K562 (cell line): ENCODE measurements around the gene HDHD3. TPM values are rescaled to one million over a fixed set of nuclear protein-coding genes. Genes with fewer than 3 reads are reported as not detected.

Source experiments
- ATAC-seq: fragments of 200-7000 bp; cut with Tn5 transposase; 3 replicates; pipeline ENCODE4 v1.9.1; 2020; ENCODE audit warnings: moderate library complexity
- BruUV-seq: library from RNA; stranded (reverse); fragments of 400-500 nt; replicated peaks from 2 replicates; lab custom pipeline; 2021; lab: Mats Ljungman, UMichigan
- CTCF ChIA-PET: fragments of 300-600 bp; formaldehyde crosslinking; extraction: SDS; loops from one replicate; lab custom pipeline; 2021; ENCODE audit warnings: low intra/inter-chr PET ratio; lab: Yijun Ruan, JAX
- POLR2A ChIA-PET: fragments of 300-600, 350-650 bp; sonication (Branson Sonifier 250); formaldehyde crosslinking; extraction: SDS; loops from one replicate; lab custom pipeline; 2021; ENCODE audit warnings: antibody characterized with exemption, inconsistent platforms; lab: Yijun Ruan, JAX
- DNase-seq, 4 experiments: peaks; one replicate each; pipeline versions ENCODE4 v3.0.0 to v3.0.0-alpha.2; 2011 to 2018; ENCODE audit warnings: low spot score in 3 of 4, mixed read lengths in 3 of 4; ENCODE audit errors: extremely low read depth in 1 of 4
- FAIRE-seq: peaks from 2 replicates; lab custom pipeline; 2011; peaks lifted over from hg19 to GRCh38; lab: Jason Lieb, UNC
- H2AFZ ChIP-seq: 2 replicates; pipeline ENCODE4 v1.6.0; 2011; ENCODE audit warnings: low read depth, low read length, control low read depth, inconsistent platforms
- H3K27ac ChIP-seq: fragments of 200-600 bp; 3 replicates; pipeline ENCODE4 v1.8.0; 2011; ENCODE audit warnings: low read depth, mild to moderate bottlenecking, control low read depth, inconsistent platforms, low read length, moderate library complexity, mixed read lengths; ENCODE audit errors: extremely low read depth
- H3K27me3 ChIP-seq, 2 experiments: fragments of 300-600 bp in 1 of 2; 2 replicates in 1 of 2; 3 replicates in 1 of 2; pipeline versions ENCODE4 v1.6.0 to v1.8.0; 2011; ENCODE audit warnings: inconsistent platforms in 2 of 2, low read length in 2 of 2, mild to moderate bottlenecking in 1 of 2, mixed read lengths in 1 of 2, moderate library complexity in 1 of 2; ENCODE audit not compliant: control insufficient read depth in 2 of 2, insufficient read depth in 2 of 2
- H3K36me3 ChIP-seq: fragments of 300-600 bp; 3 replicates; pipeline ENCODE4 v1.8.0; 2011; ENCODE audit warnings: mild to moderate bottlenecking, low read length, inconsistent platforms; ENCODE audit not compliant: control insufficient read depth, insufficient read depth
- H3K4me1 ChIP-seq, 2 experiments: fragments of 200-600 bp in 1 of 2; replicated peaks in 1 of 2; 2 replicates in 1 of 2; 3 replicates in 1 of 2; pipeline versions ENCODE4 v1.5.1 to v1.8.0; 2011; ENCODE audit warnings: inconsistent platforms in 2 of 2, low read length in 2 of 2, mild to moderate bottlenecking in 1 of 2, mixed read lengths in 1 of 2, moderate library complexity in 1 of 2; ENCODE audit not compliant: control insufficient read depth in 2 of 2, insufficient read depth in 2 of 2
- H3K4me2 ChIP-seq: 2 replicates; pipeline ENCODE4 v1.6.1; 2011; ENCODE audit warnings: low read length, control low read depth, inconsistent platforms, mixed read lengths; ENCODE audit not compliant: insufficient read depth
- H3K4me3 ChIP-seq: fragments of 200-600 bp; sonication (generic), shearing (Covaris generic); 2 replicates; pipeline ENCODE4 v1.5.1; 2016; ENCODE audit warnings: control low read depth, inconsistent platforms
- H3K79me2 ChIP-seq: fragments of 200-600 bp; 3 replicates; pipeline ENCODE4 v1.8.0; 2011; ENCODE audit warnings: low read length, inconsistent platforms; ENCODE audit not compliant: control insufficient read depth, insufficient read depth
- H3K9ac ChIP-seq, 2 experiments: 2 replicates each; pipeline versions ENCODE4 v1.6.0 to v1.6.1; 2011; ENCODE audit warnings: low read depth in 2 of 2, low read length in 2 of 2, control low read depth in 1 of 2, inconsistent platforms in 1 of 2, mild to moderate bottlenecking in 1 of 2, mixed read lengths in 1 of 2; ENCODE audit not compliant: insufficient read depth in 1 of 2
- H3K9me1 ChIP-seq: one replicate; pipeline ENCODE4 v1.6.0; 2011; ENCODE audit warnings: inconsistent platforms, mild to moderate bottlenecking, low read length, moderate library complexity; ENCODE audit not compliant: control insufficient read depth, insufficient read depth
- H3K9me3 ChIP-seq: replicated peaks from 2 replicates; pipeline ENCODE4 v1.5.1; 2011; ENCODE audit warnings: low read depth, low read length, inconsistent platforms; ENCODE audit not compliant: control insufficient read depth, insufficient read depth
- H4K20me1 ChIP-seq: replicated peaks from 2 replicates; pipeline ENCODE4 v1.6.1; 2011; ENCODE audit warnings: low read length, inconsistent platforms, mixed read lengths; ENCODE audit not compliant: control insufficient read depth, insufficient read depth
- C11orf30 ChIP-seq: fragments of 450-650 bp; IDR thresholded peaks from 2 replicates; pipeline ENCODE4 v1.6.1; 2016; ENCODE audit warnings: low read depth, mild to moderate bottlenecking
- CCNT2 ChIP-seq: IDR thresholded peaks from 2 replicates; pipeline ENCODE4 v1.6.1; 2011; ENCODE audit warnings: borderline replicate concordance, low read depth, mild to moderate bottlenecking, moderate library complexity, mixed read lengths, low read length; ENCODE audit not compliant: insufficient read length; ENCODE audit errors: extremely low read depth
- CEBPG ChIP-seq, 3 experiments: fragments of 200-800 bp in 1 of 3; sonication (Bioruptor generic) in 1 of 3; sonication (generic) in 1 of 3; formaldehyde crosslinking in 1 of 3; IDR thresholded peaks in 2 of 3; conservative IDR thresholded peaks in 1 of 3; 2 replicates each; pipeline versions ENCODE4 v1.6.1 to v1.8.0; 2016 to 2022; ENCODE audit warnings: missing compliant biosample characterization in 2 of 3, missing genetic modification characterization in 2 of 3, mild to moderate bottlenecking in 1 of 3, missing genetic modification reagents in 1 of 3
- CHD4 ChIP-seq: fragments of 200-600 bp; sonication (generic); IDR thresholded peaks from 3 replicates; pipeline ENCODE4 v1.6.1; 2012; ENCODE audit warnings: low read depth, mild to moderate bottlenecking, mixed read lengths, low read length, inconsistent platforms; ENCODE audit not compliant: insufficient read depth, insufficient replicate concordance, poor library complexity, severe bottlenecking
- CTBP1 ChIP-seq: fragments of 450-650 bp; IDR thresholded peaks from 2 replicates; pipeline ENCODE4 v1.6.1; 2016; ENCODE audit warnings: borderline replicate concordance
- CTCF ChIP-seq, 3 experiments: IDR thresholded peaks in 2 of 3; conservative IDR thresholded peaks in 1 of 3; 2 replicates each; pipeline ENCODE4 v1.5.1; 2011 to 2012; ENCODE audit warnings: low read length in 3 of 3, mild to moderate bottlenecking in 3 of 3, control low read depth in 2 of 3, improper control_type of control experiment in 1 of 3, inconsistent platforms in 1 of 3, low read depth in 1 of 3, mixed read lengths in 1 of 3, moderate library complexity in 1 of 3; ENCODE audit not compliant: insufficient read depth in 2 of 3
- LCOR ChIP-seq: sonication (generic); formaldehyde crosslinking; IDR thresholded peaks from 2 replicates; pipeline ENCODE4 v1.8.0; 2022; ENCODE audit warnings: mild to moderate bottlenecking, missing genetic modification reagents
- MCM2 ChIP-seq: fragments of 450-650 bp; IDR thresholded peaks from 2 replicates; pipeline ENCODE4 v1.6.1; 2017; ENCODE audit warnings: low read depth, mild to moderate bottlenecking
- OTX1 ChIP-seq: fragments of 450-650 bp; formaldehyde crosslinking; IDR thresholded peaks from 2 replicates; pipeline ENCODE4 v1.4.0; 2022; ENCODE audit warnings: mild to moderate bottlenecking
- PHF21A ChIP-seq: fragments of 450-650 bp; IDR thresholded peaks from 2 replicates; pipeline ENCODE4 v1.6.1; 2017; ENCODE audit warnings: low read depth, borderline replicate concordance
- SRSF3 ChIP-seq: fragments of 200-400 bp; formaldehyde crosslinking; IDR thresholded peaks from 2 replicates; pipeline ENCODE4 v1.6.1; 2016; ENCODE audit warnings: mild to moderate bottlenecking, low read length, moderate library complexity; ENCODE audit not compliant: insufficient read depth
- ZBTB1 ChIP-seq: sonication (generic); formaldehyde crosslinking; IDR thresholded peaks from 2 replicates; pipeline ENCODE4 v1.8.1; 2023; ENCODE audit warnings: missing genetic modification reagents, low read depth, mild to moderate bottlenecking, borderline replicate concordance
- ZNF766 ChIP-seq: fragments of 200-800 bp; sonication (Bioruptor generic); conservative IDR thresholded peaks from 2 replicates; pipeline ENCODE4 v1.6.1; 2016; ENCODE audit warnings: missing genetic modification characterization, missing compliant biosample characterization
- WGBS: fragments of 100-300 bp; shearing (Covaris generic); methylation state at CpG from one replicate; pipeline ENCODE4 v1.1.6; 2016; ENCODE audit warnings: low coverage, mixed read lengths; ENCODE audit not compliant: insufficient coverage; ENCODE audit errors: missing lambda C conversion rate; 5-methylcytosine and 5-hydroxymethylcytosine counted together
- in situ Hi-C: fragments of 300-500 bp; cut with MboI; formaldehyde crosslinking; loops from 4 replicates; pipeline ENCODE4 v1.15.0; 2018; ENCODE audit warnings: inconsistent platforms, mixed read lengths
- intact Hi-C: fragments of 100-400 bp; cut with micrococcal nuclease; formaldehyde crosslinking; loops from 2 replicates; pipeline ENCODE4 v1.14.2; 2022
- polyA plus RNA-seq, 8 experiments: library from polyadenylated mRNA; depleted of rRNA in 4 of 8; stranded (reverse) in 5 of 8; unstranded in 3 of 8; fragments of >200 nt; fragmentation: Nextera tagmentation in 2 of 8; fragmentation: Illumina TruSeq in 1 of 8; extraction: Ambion mirVana in 2 of 8; extraction: Trizol in 1 of 8; gene quantifications; 2 replicates each; pipeline versions ENCODE4 v1.2.1 to v1.2.3, GENCODE V29; 2011 to 2014; ENCODE audit warnings: inconsistent platforms in 1 of 8, missing spikeins in 1 of 8
- total RNA-seq, 7 experiments: library from RNA; depleted of rRNA in 6 of 7; stranded (reverse); fragments of >200 nt in 6 of 7; fragmentation: Illumina TruSeq in 2 of 7; extraction: Trizol in 2 of 7; gene quantifications; 2 replicates each; pipeline versions ENCODE4 v1.2.1 to v1.2.3, GENCODE V29; 2011 to 2021; ENCODE audit warnings: low replicate concordance in 1 of 7
- TF ChIP-seq, protein P1 (sequence below): fragments of 250-450 bp; sonication (Bioruptor Pico); IDR thresholded peaks from 2 replicates; pipeline ENCODE4 v1.9.0; 2021; ENCODE audit warnings: mild to moderate bottlenecking, inconsistent platforms

The HDHD3 gene
- total and polyA plus RNA-seq, 9 of the 15 experiments (the other 6 are each of a cell fraction or from before 2014, with no cell fraction given) = 1.1 to 19.1 (median 10.9) TPM

GRCh38 chr9:113410207-113410864 lies 33.5 kb upstream of the HDHD3 start, which contains the start of the genes C9orf43 and POLE3 (continued):
- TF ChIP-seq CHD4 (no peak), C11orf30 (peak; percentile 94), CTBP1 (peak; percentile 86; the same call in 1 of the 2 replicates), MCM2 (no peak)
- TF ChIP-seq, all 486 proteins: peak for 188

- Histone ChIP-seq H3K9me1 (no peaks in the 10 kb centered on the region), H3K27ac (peak overlapping the region; percentile 87), H3K36me3 (peaks cover 29% of the 10 kb centered on the region), H2AFZ (peak overlapping the region; percentile 92), H3K27me3 (no peaks in the 10 kb centered on the region), H3K4me3 (peak overlapping the region; percentile 88), H3K4me1 (peaks cover 12 to 22% of the 10 kb centered on the region in 2 experiments; a peak in 4 of 5 replicates), H3K9me3 (no peaks in the 10 kb centered on the region), H4K20me1 (no peaks in the 10 kb centered on the region), H3K79me2 (peaks cover 24% of the 10 kb centered on the region), H3K9ac (peak overlapping the region; percentile 99 to 100), H3K4me2 (peak overlapping the region; percentile 98)
- intact Hi-C loops (loop anchor here (5.0 to 10.0 kb wide), 2 partner anchors 135 to 848 kb away; partner anchors contain the start of genes CDC26 and PRPF4), in situ Hi-C loops (loop anchor here (5.0 kb wide), 1 partner anchor 108 kb away; the partner anchor contains the start of gene RNF183)
- WGBS = under 1% methylated on average over 19 of the region's 20 CpGs
- DNase-seq (no peak), ATAC-seq (peak; percentile 38), FAIRE-seq (no peak)
- ChIA-PET POLR2A (interaction anchor here (0.6 to 3.4 kb wide), 24 partner anchors 9 to 245 kb away, joined by 3 to 43 read pairs (median 4); partner anchors contain the start of genes ALAD, CDC26 and WDR31), CTCF (no interaction called here)
- no TSS peak for BruUV-seq
- TF ChIP-seq CTCF (IDR thresholded peaks at IDR 0.05 in 2 of 3, conservative IDR thresholded peaks at IDR 0.05 in 1 of 3; ENCODE audit: insufficient read depth in 2 of 3, low read depth in 1 of 3, low read length in 3 of 3) (0 out of 6 replicates have a peak, but pooled peaks of 1 of the 3 experiments have one; percentile 9), LCOR (CRISPR knock-in tag) (0 out of 2 replicates have a peak, but pooled peaks have one; percentile 7), ZNF766 (CRISPR knock-in tag) (peak; percentile 7; the same call in 1 of the 2 replicates), CEBPG (CRISPR knock-in tag; IDR thresholded peaks at IDR 0.05) (no peak), CEBPG (tag; conservative IDR thresholded peaks at IDR 0.05 in 1 of 2, IDR thresholded peaks at IDR 0.05 in 1 of 2) (no peak), SRSF3 (0 out of 2 replicates have a peak, but pooled peaks have one; percentile 40), CCNT2 (peak; percentile 9), OTX1 (0 out of 2 replicates have a peak, but pooled peaks have one; percentile 2), ZBTB1 (CRISPR knock-in tag) (0 out of 2 replicates have a peak, but pooled peaks have one; percentile 57), PHF21A (no peak)
- TF ChIP-seq, protein P1, sequence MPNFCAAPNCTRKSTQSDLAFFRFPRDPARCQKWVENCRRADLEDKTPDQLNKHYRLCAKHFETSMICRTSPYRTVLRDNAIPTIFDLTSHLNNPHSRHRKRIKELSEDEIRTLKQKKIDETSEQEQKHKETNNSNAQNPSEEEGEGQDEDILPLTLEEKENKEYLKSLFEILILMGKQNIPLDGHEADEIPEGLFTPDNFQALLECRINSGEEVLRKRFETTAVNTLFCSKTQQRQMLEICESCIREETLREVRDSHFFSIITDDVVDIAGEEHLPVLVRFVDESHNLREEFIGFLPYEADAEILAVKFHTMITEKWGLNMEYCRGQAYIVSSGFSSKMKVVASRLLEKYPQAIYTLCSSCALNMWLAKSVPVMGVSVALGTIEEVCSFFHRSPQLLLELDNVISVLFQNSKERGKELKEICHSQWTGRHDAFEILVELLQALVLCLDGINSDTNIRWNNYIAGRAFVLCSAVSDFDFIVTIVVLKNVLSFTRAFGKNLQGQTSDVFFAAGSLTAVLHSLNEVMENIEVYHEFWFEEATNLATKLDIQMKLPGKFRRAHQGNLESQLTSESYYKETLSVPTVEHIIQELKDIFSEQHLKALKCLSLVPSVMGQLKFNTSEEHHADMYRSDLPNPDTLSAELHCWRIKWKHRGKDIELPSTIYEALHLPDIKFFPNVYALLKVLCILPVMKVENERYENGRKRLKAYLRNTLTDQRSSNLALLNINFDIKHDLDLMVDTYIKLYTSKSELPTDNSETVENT (CRISPR knock-in tag) = peak; percentile 44; the same call in 1 of the 2 replicates
Measured at GRCh38 chr9:113409883-113410206, 33.1 kb upstream of the HDHD3 start.
